HepG2 (cell line): Measurements from ENCODE around the gene CLPSL2. TPM values are rescaled to one million over a fixed set of nuclear protein-coding genes. Genes with fewer than 3 reads are reported as not detected.

Experiments
- HCFC1 ChIP-seq: fragments of 150-350 bp; IDR thresholded peaks from 2 replicates; pipeline ENCODE4 v1.6.1; 2014; ENCODE audit warnings: low read depth, low read length
- NPAS2 ChIP-seq: sonication (generic); formaldehyde crosslinking; IDR thresholded peaks from 2 replicates; pipeline ENCODE4 v1.8.0; 2022; ENCODE audit warnings: mild to moderate bottlenecking, missing genetic modification reagents, borderline replicate concordance
- NRL ChIP-seq: sonication (generic); formaldehyde crosslinking; IDR thresholded peaks from 2 replicates; pipeline ENCODE4 v1.5.0; 2020; ENCODE audit warnings: missing genetic modification reagents, mild to moderate bottlenecking, moderate library complexity, borderline replicate concordance
- RXRA ChIP-seq: sonication (generic); formaldehyde crosslinking; IDR thresholded peaks from 2 replicates; pipeline ENCODE4 v1.5.1; 2020; ENCODE audit warnings: missing genetic modification reagents
- TRIM24 ChIP-seq: sonication (generic); formaldehyde crosslinking; IDR thresholded peaks from 2 replicates; pipeline ENCODE4 v1.8.0; 2022; ENCODE audit warnings: mild to moderate bottlenecking, missing genetic modification reagents
- ZMYM2 ChIP-seq: sonication (generic); formaldehyde crosslinking; IDR thresholded peaks from 2 replicates; pipeline ENCODE4 v1.8.0; 2022; ENCODE audit warnings: mild to moderate bottlenecking, missing genetic modification reagents
- ZNF343 ChIP-seq: sonication (generic); formaldehyde crosslinking; IDR thresholded peaks from 2 replicates; pipeline ENCODE4 v1.4.0; 2020; ENCODE audit warnings: mild to moderate bottlenecking, missing genetic modification reagents
- ZNF468 ChIP-seq: sonication (generic); formaldehyde crosslinking; IDR thresholded peaks from 2 replicates; pipeline ENCODE4 v1.8.0; 2022; ENCODE audit warnings: mild to moderate bottlenecking, moderate library complexity, missing genetic modification reagents
- ZNF772 ChIP-seq: sonication (generic); formaldehyde crosslinking; IDR thresholded peaks from 2 replicates; pipeline ENCODE4 v1.5.0; 2020; ENCODE audit warnings: mild to moderate bottlenecking, missing genetic modification reagents
- ZNF773 ChIP-seq: sonication (generic); formaldehyde crosslinking; IDR thresholded peaks from 2 replicates; pipeline ENCODE4 v1.4.0; 2020; ENCODE audit warnings: missing genetic modification reagents, borderline replicate concordance
- ZNF790 ChIP-seq: sonication (generic); formaldehyde crosslinking; IDR thresholded peaks from 2 replicates; pipeline ENCODE4 v1.8.0; 2022; ENCODE audit warnings: missing genetic modification reagents, mild to moderate bottlenecking, borderline replicate concordance
- polyA plus RNA-seq, 8 experiments: library from polyadenylated mRNA; depleted of rRNA in 3 of 8; stranded (reverse) in 7 of 8; unstranded in 1 of 8; fragments of >200 nt; fragmentation: Illumina TruSeq in 4 of 8; extraction: Trizol in 4 of 8; gene quantifications; 2 replicates each; pipeline versions ENCODE4 v1.2.1 to v1.2.3, GENCODE V29; 2011 to 2016; ENCODE audit warnings: low read depth in 4 of 8, missing spikeins in 1 of 8, mixed read lengths in 1 of 8; ENCODE audit not compliant: insufficient read depth in 1 of 8
- total RNA-seq, 5 experiments: library from RNA; depleted of rRNA; stranded (reverse); fragments of >200 nt; fragmentation: Illumina TruSeq; extraction: Trizol; gene quantifications; 2 replicates each; pipeline ENCODE4 v1.2.3, GENCODE V29; 2016; ENCODE audit warnings: low read depth in 1 of 5
- TF ChIP-seq, protein P1 (sequence below): sonication (generic); formaldehyde crosslinking; IDR thresholded peaks from 2 replicates; pipeline ENCODE4 v1.4.0; 2020; ENCODE audit warnings: missing genetic modification reagents
- TF ChIP-seq, protein P2 (sequence below), 2 experiments: IDR thresholded peaks; 2 replicates each; pipeline ENCODE4 v1.6.1; 2011 to 2012; ENCODE audit warnings: low read length in 2 of 2, borderline replicate concordance in 1 of 2, low read depth in 1 of 2, mild to moderate bottlenecking in 1 of 2, moderate library complexity in 1 of 2
- TF ChIP-seq, protein P3 (sequence below): sonication (generic); formaldehyde crosslinking; IDR thresholded peaks from 2 replicates; pipeline ENCODE4 v1.4.0; 2020; ENCODE audit warnings: missing genetic modification reagents
- TF ChIP-seq, protein P4 (sequence below): sonication (generic); formaldehyde crosslinking; conservative IDR thresholded peaks from 2 replicates; pipeline ENCODE4 v1.4.0; 2020; ENCODE audit warnings: missing genetic modification reagents
- TF ChIP-seq, protein P5 (sequence below): sonication (generic); formaldehyde crosslinking; IDR thresholded peaks from 2 replicates; pipeline ENCODE4 v1.5.1; 2020; ENCODE audit warnings: mild to moderate bottlenecking, missing genetic modification reagents, moderate library complexity
- TF ChIP-seq, protein P6 (sequence below): IDR thresholded peaks from 2 replicates; pipeline ENCODE4 v1.6.1; 2016; ENCODE audit warnings: low read depth, control low read depth

Gene CLPSL2
- total and polyA plus RNA-seq, 2 of the 13 experiments (the other 11 are each of a cell fraction or from before 2014, with no cell fraction given): not detected

DNA sequence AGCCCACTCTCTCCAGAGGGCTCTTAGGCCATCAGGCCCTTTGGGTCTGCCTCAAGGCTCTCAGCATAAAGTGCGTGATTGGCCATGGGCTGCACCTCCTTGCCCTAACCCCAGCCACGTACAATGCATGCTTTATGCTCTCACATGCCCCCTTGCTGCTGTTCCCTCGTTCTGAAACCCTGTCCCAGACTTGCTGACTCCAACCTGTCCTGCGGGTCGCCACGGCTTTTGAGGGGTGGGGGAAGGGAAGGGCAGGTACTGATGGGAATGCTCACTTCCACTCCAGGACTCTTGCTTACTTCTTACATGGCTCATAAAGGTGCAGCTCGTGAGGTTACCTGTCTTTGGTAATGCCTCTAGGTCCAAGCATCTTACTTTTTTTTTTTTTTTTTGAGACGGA, 33.6 kb upstream of the CLPSL2 start (continued):
- TF ChIP-seq ZMYM2 (CRISPR knock-in tag) (no peak), ZNF343 (CRISPR knock-in tag) (no peak), NPAS2 (CRISPR knock-in tag) (no peak), TRIM24 (CRISPR knock-in tag) (no peak), HCFC1 (no peak), RXRA (CRISPR knock-in tag) (0 out of 2 replicates have a peak, but pooled peaks have one; percentile 24), ZNF468 (CRISPR knock-in tag) (peak; percentile 86; the same call in 1 of the 2 replicates), ZNF772 (CRISPR knock-in tag) (no peak), ZNF790 (no peak), ZNF773 (no peak), NRL (CRISPR knock-in tag) (no peak)
- TF ChIP-seq, protein P1, sequence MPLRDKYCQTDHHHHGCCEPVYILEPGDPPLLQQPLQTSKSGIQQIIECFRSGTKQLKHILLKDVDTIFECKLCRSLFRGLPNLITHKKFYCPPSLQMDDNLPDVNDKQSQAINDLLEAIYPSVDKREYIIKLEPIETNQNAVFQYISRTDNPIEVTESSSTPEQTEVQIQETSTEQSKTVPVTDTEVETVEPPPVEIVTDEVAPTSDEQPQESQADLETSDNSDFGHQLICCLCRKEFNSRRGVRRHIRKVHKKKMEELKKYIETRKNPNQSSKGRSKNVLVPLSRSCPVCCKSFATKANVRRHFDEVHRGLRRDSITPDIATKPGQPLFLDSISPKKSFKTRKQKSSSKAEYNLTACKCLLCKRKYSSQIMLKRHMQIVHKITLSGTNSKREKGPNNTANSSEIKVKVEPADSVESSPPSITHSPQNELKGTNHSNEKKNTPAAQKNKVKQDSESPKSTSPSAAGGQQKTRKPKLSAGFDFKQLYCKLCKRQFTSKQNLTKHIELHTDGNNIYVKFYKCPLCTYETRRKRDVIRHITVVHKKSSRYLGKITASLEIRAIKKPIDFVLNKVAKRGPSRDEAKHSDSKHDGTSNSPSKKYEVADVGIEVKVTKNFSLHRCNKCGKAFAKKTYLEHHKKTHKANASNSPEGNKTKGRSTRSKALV (CRISPR knock-in tag): no peak
- TF ChIP-seq, protein P2, sequence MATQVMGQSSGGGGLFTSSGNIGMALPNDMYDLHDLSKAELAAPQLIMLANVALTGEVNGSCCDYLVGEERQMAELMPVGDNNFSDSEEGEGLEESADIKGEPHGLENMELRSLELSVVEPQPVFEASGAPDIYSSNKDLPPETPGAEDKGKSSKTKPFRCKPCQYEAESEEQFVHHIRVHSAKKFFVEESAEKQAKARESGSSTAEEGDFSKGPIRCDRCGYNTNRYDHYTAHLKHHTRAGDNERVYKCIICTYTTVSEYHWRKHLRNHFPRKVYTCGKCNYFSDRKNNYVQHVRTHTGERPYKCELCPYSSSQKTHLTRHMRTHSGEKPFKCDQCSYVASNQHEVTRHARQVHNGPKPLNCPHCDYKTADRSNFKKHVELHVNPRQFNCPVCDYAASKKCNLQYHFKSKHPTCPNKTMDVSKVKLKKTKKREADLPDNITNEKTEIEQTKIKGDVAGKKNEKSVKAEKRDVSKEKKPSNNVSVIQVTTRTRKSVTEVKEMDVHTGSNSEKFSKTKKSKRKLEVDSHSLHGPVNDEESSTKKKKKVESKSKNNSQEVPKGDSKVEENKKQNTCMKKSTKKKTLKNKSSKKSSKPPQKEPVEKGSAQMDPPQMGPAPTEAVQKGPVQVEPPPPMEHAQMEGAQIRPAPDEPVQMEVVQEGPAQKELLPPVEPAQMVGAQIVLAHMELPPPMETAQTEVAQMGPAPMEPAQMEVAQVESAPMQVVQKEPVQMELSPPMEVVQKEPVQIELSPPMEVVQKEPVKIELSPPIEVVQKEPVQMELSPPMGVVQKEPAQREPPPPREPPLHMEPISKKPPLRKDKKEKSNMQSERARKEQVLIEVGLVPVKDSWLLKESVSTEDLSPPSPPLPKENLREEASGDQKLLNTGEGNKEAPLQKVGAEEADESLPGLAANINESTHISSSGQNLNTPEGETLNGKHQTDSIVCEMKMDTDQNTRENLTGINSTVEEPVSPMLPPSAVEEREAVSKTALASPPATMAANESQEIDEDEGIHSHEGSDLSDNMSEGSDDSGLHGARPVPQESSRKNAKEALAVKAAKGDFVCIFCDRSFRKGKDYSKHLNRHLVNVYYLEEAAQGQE (IDR thresholded peaks at IDR 0.05; ENCODE audit: borderline replicate concordance in 1 of 2, low read depth in 1 of 2, low read length in 2 of 2): no peak
- TF ChIP-seq, protein P3, sequence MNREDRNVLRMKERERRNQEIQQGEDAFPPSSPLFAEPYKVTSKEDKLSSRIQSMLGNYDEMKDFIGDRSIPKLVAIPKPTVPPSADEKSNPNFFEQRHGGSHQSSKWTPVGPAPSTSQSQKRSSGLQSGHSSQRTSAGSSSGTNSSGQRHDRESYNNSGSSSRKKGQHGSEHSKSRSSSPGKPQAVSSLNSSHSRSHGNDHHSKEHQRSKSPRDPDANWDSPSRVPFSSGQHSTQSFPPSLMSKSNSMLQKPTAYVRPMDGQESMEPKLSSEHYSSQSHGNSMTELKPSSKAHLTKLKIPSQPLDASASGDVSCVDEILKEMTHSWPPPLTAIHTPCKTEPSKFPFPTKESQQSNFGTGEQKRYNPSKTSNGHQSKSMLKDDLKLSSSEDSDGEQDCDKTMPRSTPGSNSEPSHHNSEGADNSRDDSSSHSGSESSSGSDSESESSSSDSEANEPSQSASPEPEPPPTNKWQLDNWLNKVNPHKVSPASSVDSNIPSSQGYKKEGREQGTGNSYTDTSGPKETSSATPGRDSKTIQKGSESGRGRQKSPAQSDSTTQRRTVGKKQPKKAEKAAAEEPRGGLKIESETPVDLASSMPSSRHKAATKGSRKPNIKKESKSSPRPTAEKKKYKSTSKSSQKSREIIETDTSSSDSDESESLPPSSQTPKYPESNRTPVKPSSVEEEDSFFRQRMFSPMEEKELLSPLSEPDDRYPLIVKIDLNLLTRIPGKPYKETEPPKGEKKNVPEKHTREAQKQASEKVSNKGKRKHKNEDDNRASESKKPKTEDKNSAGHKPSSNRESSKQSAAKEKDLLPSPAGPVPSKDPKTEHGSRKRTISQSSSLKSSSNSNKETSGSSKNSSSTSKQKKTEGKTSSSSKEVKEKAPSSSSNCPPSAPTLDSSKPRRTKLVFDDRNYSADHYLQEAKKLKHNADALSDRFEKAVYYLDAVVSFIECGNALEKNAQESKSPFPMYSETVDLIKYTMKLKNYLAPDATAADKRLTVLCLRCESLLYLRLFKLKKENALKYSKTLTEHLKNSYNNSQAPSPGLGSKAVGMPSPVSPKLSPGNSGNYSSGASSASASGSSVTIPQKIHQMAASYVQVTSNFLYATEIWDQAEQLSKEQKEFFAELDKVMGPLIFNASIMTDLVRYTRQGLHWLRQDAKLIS: no peak
- TF ChIP-seq, protein P4, sequence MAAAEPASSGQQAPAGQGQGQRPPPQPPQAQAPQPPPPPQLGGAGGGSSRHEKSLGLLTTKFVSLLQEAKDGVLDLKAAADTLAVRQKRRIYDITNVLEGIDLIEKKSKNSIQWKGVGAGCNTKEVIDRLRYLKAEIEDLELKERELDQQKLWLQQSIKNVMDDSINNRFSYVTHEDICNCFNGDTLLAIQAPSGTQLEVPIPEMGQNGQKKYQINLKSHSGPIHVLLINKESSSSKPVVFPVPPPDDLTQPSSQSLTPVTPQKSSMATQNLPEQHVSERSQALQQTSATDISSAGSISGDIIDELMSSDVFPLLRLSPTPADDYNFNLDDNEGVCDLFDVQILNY (CRISPR knock-in tag): no peak
- TF ChIP-seq, protein P5, sequence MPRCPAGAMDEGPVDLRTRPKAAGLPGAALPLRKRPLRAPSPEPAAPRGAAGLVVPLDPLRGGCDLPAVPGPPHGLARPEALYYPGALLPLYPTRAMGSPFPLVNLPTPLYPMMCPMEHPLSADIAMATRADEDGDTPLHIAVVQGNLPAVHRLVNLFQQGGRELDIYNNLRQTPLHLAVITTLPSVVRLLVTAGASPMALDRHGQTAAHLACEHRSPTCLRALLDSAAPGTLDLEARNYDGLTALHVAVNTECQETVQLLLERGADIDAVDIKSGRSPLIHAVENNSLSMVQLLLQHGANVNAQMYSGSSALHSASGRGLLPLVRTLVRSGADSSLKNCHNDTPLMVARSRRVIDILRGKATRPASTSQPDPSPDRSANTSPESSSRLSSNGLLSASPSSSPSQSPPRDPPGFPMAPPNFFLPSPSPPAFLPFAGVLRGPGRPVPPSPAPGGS (CRISPR knock-in tag): 0 out of 2 replicates have a peak, but pooled peaks have one; percentile 59
- TF ChIP-seq, protein P6, sequence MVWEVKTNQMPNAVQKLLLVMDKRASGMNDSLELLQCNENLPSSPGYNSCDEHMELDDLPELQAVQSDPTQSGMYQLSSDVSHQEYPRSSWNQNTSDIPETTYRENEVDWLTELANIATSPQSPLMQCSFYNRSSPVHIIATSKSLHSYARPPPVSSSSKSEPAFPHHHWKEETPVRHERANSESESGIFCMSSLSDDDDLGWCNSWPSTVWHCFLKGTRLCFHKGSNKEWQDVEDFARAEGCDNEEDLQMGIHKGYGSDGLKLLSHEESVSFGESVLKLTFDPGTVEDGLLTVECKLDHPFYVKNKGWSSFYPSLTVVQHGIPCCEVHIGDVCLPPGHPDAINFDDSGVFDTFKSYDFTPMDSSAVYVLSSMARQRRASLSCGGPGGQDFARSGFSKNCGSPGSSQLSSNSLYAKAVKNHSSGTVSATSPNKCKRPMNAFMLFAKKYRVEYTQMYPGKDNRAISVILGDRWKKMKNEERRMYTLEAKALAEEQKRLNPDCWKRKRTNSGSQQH (CRISPR knock-in tag): no peak
